Loucy (cell line): ENCODE results near the gene NUP85.
A peak's percentile ranks its signal among the peaks of the same experiment; 100 is the strongest.

Experiments
- H2AFZ ChIP-seq: fragments of 200-600 bp; sonication (generic); 2 replicates; pipeline ENCODE4 v1.6.0; 2016; ENCODE audit warnings: antibody characterized with exemption, mild to moderate bottlenecking, low read length, moderate library complexity
- H3F3A ChIP-seq: fragments of 200-600 bp; 2 replicates; pipeline ENCODE4 v1.6.0; 2016; ENCODE audit warnings: antibody characterized with exemption, low read depth, mild to moderate bottlenecking
- H3K27me3 ChIP-seq: fragments of 200-600 bp; sonication (generic); 2 replicates; pipeline ENCODE4 v1.6.1; 2014; ENCODE audit warnings: low read length, mild to moderate bottlenecking; ENCODE audit not compliant: insufficient read depth, poor library complexity, severe bottlenecking
- H3K36me3 ChIP-seq: fragments of 200-600 bp; sonication (generic); 2 replicates; pipeline ENCODE4 v1.6.1; 2016; ENCODE audit warnings: low read length; ENCODE audit not compliant: insufficient read depth
- H3K4me1 ChIP-seq: fragments of 200-600 bp; sonication (generic); 2 replicates; pipeline ENCODE4 v1.5.1; 2014; ENCODE audit warnings: low read length, mild to moderate bottlenecking; ENCODE audit not compliant: insufficient read depth, poor library complexity, severe bottlenecking
- H3K4me2 ChIP-seq: fragments of 200-600 bp; sonication (generic); 2 replicates; pipeline ENCODE4 v1.6.0; 2014; ENCODE audit warnings: antibody characterized with exemption, low read length, low read depth, mild to moderate bottlenecking; ENCODE audit not compliant: poor library complexity, severe bottlenecking
- H3K4me3 ChIP-seq: fragments of 200-600 bp; sonication (generic); 2 replicates; pipeline ENCODE4 v1.5.1; 2014; ENCODE audit warnings: low read length, mild to moderate bottlenecking, mixed read lengths; ENCODE audit not compliant: poor library complexity, severe bottlenecking
- H3K79me2 ChIP-seq: fragments of 200-600 bp; sonication (generic); 2 replicates; pipeline ENCODE4 v1.6.1; 2014; ENCODE audit warnings: low read length; ENCODE audit not compliant: insufficient read depth
- H3K9ac ChIP-seq: fragments of 200-600 bp; sonication (generic); 2 replicates; pipeline ENCODE4 v1.6.0; 2014; ENCODE audit warnings: mild to moderate bottlenecking, low read depth, low read length, moderate library complexity; ENCODE audit not compliant: poor library complexity, severe bottlenecking
- H3K9me2 ChIP-seq: fragments of 200-600 bp; sonication (generic); replicated peaks from 2 replicates; pipeline ENCODE4 v1.6.1; 2016; ENCODE audit warnings: low read depth, low read length, mixed read lengths
- H3K9me3 ChIP-seq: fragments of 200-600 bp; sonication (generic); 2 replicates; pipeline ENCODE4 v1.6.1; 2014; ENCODE audit warnings: mild to moderate bottlenecking, antibody characterized with exemption, low read length, low read depth; ENCODE audit not compliant: insufficient read depth
- H4K20me1 ChIP-seq: fragments of 200-600 bp; sonication (generic); 2 replicates; pipeline ENCODE4 v1.6.0; 2014; ENCODE audit warnings: antibody characterized with exemption, low read length, mild to moderate bottlenecking; ENCODE audit not compliant: insufficient read depth, poor library complexity, severe bottlenecking
- EZH2phosphoT487 ChIP-seq: fragments of 200-600 bp; IDR thresholded peaks from 2 replicates; pipeline ENCODE4 v1.6.1; 2018; ENCODE audit warnings: antibody characterized with exemption, mild to moderate bottlenecking, moderate library complexity, borderline replicate concordance
- TF ChIP-seq, protein P1 (sequence below): fragments of 200-600 bp; sonication (generic); conservative IDR thresholded peaks from 2 replicates; pipeline ENCODE4 v1.5.1; 2014; ENCODE audit warnings: mild to moderate bottlenecking, antibody characterized with exemption, low read length

The NUP85 gene

GRCh38 chr17:75178453-75178852 lies 27.0 kb upstream of the NUP85 start:
- Histone ChIP-seq H3K36me3 (peaks cover 40% of the 10 kb centered on the region; the same call in 1 of the 2 replicates), H3K4me2 (peak overlapping the region; percentile 84), H3K4me1 (peaks cover 23% of the 10 kb centered on the region), H3K79me2 (peaks cover 93% of the 10 kb centered on the region), H3K9me2 (no peaks in the 10 kb centered on the region), H3K27me3 (peaks cover 7% of the 10 kb centered on the region), H4K20me1 (peaks cover 81% of the 10 kb centered on the region), H3K9me3 (no peaks in the 10 kb centered on the region), H3K9ac (peak overlapping the region; percentile 25), H2AFZ (no peak overlapping the region), H3K4me3 (peak overlapping the region; percentile 88), H3F3A (no peaks in the 10 kb centered on the region)
- TF ChIP-seq EZH2phosphoT487, result no peak
- TF ChIP-seq, protein P1, sequence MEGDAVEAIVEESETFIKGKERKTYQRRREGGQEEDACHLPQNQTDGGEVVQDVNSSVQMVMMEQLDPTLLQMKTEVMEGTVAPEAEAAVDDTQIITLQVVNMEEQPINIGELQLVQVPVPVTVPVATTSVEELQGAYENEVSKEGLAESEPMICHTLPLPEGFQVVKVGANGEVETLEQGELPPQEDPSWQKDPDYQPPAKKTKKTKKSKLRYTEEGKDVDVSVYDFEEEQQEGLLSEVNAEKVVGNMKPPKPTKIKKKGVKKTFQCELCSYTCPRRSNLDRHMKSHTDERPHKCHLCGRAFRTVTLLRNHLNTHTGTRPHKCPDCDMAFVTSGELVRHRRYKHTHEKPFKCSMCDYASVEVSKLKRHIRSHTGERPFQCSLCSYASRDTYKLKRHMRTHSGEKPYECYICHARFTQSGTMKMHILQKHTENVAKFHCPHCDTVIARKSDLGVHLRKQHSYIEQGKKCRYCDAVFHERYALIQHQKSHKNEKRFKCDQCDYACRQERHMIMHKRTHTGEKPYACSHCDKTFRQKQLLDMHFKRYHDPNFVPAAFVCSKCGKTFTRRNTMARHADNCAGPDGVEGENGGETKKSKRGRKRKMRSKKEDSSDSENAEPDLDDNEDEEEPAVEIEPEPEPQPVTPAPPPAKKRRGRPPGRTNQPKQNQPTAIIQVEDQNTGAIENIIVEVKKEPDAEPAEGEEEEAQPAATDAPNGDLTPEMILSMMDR, result no peak

DNA sequence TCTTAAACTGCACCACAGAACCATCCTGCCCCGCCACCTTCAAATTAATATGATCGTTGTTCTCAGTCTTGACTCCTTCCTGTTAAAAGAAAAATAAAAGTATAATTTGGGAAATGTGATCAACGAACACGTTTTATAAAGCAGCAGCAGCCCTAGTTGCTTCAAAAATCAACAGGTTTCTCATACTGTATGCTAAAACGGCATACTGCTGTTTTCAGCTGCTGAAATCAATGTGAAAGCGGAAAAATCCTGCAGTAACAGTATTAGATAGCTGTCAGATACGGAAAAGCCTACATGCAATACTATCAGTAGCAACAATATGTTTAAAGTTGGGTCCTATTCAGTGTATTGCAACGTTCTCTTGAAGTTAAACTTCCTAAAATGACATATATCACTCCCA lies 24.4 kb upstream of the NUP85 start:
- H3K9me3 ChIP-seq, result no peaks in the 10 kb centered on the region
- peaks cover 13% of the 10 kb centered on the region; the same call in 1 of the 2 replicates for H3K36me3 ChIP-seq
- H3F3A ChIP-seq, result no peaks in the 10 kb centered on the region
- peaks cover 75% of the 10 kb centered on the region for H3K79me2 ChIP-seq
- H4K20me1 ChIP-seq, result peaks cover 57% of the 10 kb centered on the region
- H3K9ac ChIP-seq, result peak overlapping the region; percentile 98
- H3K4me2 ChIP-seq, result peak overlapping the region; percentile 84
- no peak overlapping the region for H2AFZ ChIP-seq
- H3K27me3 ChIP-seq, result peaks cover 7% of the 10 kb centered on the region
- no peaks in the 10 kb centered on the region for H3K9me2 ChIP-seq
- H3K4me1 ChIP-seq, result peaks cover 28% of the 10 kb centered on the region
- TF ChIP-seq, protein P1, result no peak
- no peak for TF ChIP-seq EZH2phosphoT487
- H3K4me3 ChIP-seq, result peak overlapping the region; percentile 88

GRCh38 chr17:75181608-75182318 lies 23.7 kb upstream of the NUP85 start:
- no peaks in the 10 kb centered on the region for H3F3A ChIP-seq
- H3K4me1 ChIP-seq, result peaks cover 28% of the 10 kb centered on the region
- H2AFZ ChIP-seq, result 0 out of 2 replicates have a peak overlapping the region, but pooled peaks have one; percentile 41
- H3K9me2 ChIP-seq, result no peaks in the 10 kb centered on the region
- H3K36me3 ChIP-seq, result peaks cover 8% of the 10 kb centered on the region; the same call in 1 of the 2 replicates
- peaks cover 50% of the 10 kb centered on the region for H4K20me1 ChIP-seq
- H3K9ac ChIP-seq, result peak overlapping the region; percentile 98
- peak overlapping the region; percentile 84 for H3K4me2 ChIP-seq
- TF ChIP-seq EZH2phosphoT487, result no peak
- TF ChIP-seq, protein P1, result no peak
- peaks cover 7% of the 10 kb centered on the region for H3K27me3 ChIP-seq
- no peaks in the 10 kb centered on the region for H3K9me3 ChIP-seq
- H3K79me2 ChIP-seq, result peaks cover 68% of the 10 kb centered on the region
- H3K4me3 ChIP-seq, result peak overlapping the region; percentile 88
